ENCODE results near the gene FXN.
A peak's percentile ranks its signal among the peaks of the same experiment; 100 is the strongest.

DNA sequence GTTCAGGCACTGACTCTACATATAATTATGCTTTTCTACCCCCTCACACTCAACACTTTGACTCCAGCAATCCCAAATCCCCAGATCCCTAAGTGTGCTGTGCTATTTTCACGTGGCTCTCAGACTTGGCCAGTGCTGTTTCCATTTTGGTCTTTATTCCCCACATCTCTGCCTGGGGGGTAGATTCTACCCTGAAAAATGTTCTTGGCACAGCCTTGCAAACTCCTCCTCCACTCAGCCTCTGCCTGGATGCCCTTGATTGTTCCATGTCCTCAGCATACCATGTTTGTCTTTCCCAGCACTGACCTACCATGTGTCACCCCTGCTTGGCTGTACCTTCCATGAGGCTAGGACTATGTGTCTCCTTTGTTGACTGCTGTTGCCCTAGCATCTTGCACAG lies 43.0 kb downstream of the FXN start:
- TF ChIP-seq, protein P1, sequence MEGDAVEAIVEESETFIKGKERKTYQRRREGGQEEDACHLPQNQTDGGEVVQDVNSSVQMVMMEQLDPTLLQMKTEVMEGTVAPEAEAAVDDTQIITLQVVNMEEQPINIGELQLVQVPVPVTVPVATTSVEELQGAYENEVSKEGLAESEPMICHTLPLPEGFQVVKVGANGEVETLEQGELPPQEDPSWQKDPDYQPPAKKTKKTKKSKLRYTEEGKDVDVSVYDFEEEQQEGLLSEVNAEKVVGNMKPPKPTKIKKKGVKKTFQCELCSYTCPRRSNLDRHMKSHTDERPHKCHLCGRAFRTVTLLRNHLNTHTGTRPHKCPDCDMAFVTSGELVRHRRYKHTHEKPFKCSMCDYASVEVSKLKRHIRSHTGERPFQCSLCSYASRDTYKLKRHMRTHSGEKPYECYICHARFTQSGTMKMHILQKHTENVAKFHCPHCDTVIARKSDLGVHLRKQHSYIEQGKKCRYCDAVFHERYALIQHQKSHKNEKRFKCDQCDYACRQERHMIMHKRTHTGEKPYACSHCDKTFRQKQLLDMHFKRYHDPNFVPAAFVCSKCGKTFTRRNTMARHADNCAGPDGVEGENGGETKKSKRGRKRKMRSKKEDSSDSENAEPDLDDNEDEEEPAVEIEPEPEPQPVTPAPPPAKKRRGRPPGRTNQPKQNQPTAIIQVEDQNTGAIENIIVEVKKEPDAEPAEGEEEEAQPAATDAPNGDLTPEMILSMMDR (IDR thresholded peaks at IDR 0.05) = no peak
- TF ChIP-seq POLR2AphosphoS5 (IDR thresholded peaks at IDR 0.05) (peak; percentile 64 to 71), EP300 (IDR thresholded peaks at IDR 0.05) (peak; percentile 84)
